ENCODE results near the gene HNRNPH3.

HNRNPH3 gene

GRCh38 chr10:68332259-68333057 is 594 bp downstream of the HNRNPH3 start, which contains the start of gene PBLD:
Gene PBLD, minus strand, starts transcription at chr10:68332928. Its CDS starts 26,084 bp downstream, at chr10:68306844.
- DNase-seq = peak; percentile 84

- DNase-seq = no peak
Measured at GRCh38 chr10:68333058-68333395, 1.2 kb downstream of the HNRNPH3 start.

- no peak for DNase-seq
Measured at GRCh38 chr10:68333440-68334431, 1.9 kb downstream of the HNRNPH3 start.

- no peak for DNase-seq
Measured at GRCh38 chr10:68334672-68335467, 3.0 kb downstream of the HNRNPH3 start.

- DNase-seq = no peak
Measured at GRCh38 chr10:68336754-68337351, 5.0 kb downstream of the HNRNPH3 start.

GRCh38 chr10:68340358-68341080 is 8.7 kb downstream of the HNRNPH3 start:
- no peak for DNase-seq

- no peak for DNase-seq
Measured at GRCh38 chr10:68342909-68343516, 11.1 kb downstream of the HNRNPH3 start.

GRCh38 chr10:68345621-68346020 is 13.8 kb downstream of the HNRNPH3 start:
- DNase-seq = no peak

GRCh38 chr10:68346774-68347173 is 14.9 kb downstream of the HNRNPH3 start:
- DNase-seq = no peak

GRCh38 chr10:68348265-68348741 is 16.4 kb downstream of the HNRNPH3 start:
- DNase-seq = peak; percentile 77

GRCh38 chr10:68353537-68353936 is 21.7 kb downstream of the HNRNPH3 start:
- DNase-seq = no peak

GRCh38 chr10:68359189-68359588 is 27.3 kb downstream of the HNRNPH3 start:
- DNase-seq = no peak

GRCh38 chr10:68362590-68362989 is 30.7 kb downstream of the HNRNPH3 start:
- DNase-seq = no peak

- DNase-seq = no peak
Measured at GRCh38 chr10:68364101-68364886, 32.4 kb downstream of the HNRNPH3 start.

- DNase-seq = no peak
Measured at GRCh38 chr10:68365611-68366010, 33.7 kb downstream of the HNRNPH3 start.

GRCh38 chr10:68366600-68366999 is 34.7 kb downstream of the HNRNPH3 start:
- no peak for DNase-seq

- DNase-seq = no peak
Measured at GRCh38 chr10:68367121-68367520, 35.3 kb downstream of the HNRNPH3 start.

- no peak for DNase-seq
Measured at GRCh38 chr10:68371604-68372003, 39.7 kb downstream of the HNRNPH3 start.

GRCh38 chr10:68385740-68386139 is 53.9 kb downstream of the HNRNPH3 start:
- no peak for DNase-seq
